GM12801 (cell line): ENCODE results near the gene GBP3.

Source experiments
- TF ChIP-seq, protein P1 (sequence below): IDR thresholded peaks from one replicate; pipeline ENCODE4 v1.5.1; 2011; ENCODE audit warnings: control low read depth; ENCODE audit not compliant: insufficient read length; ENCODE audit errors: extremely low read depth

The GBP3 gene, protein sequence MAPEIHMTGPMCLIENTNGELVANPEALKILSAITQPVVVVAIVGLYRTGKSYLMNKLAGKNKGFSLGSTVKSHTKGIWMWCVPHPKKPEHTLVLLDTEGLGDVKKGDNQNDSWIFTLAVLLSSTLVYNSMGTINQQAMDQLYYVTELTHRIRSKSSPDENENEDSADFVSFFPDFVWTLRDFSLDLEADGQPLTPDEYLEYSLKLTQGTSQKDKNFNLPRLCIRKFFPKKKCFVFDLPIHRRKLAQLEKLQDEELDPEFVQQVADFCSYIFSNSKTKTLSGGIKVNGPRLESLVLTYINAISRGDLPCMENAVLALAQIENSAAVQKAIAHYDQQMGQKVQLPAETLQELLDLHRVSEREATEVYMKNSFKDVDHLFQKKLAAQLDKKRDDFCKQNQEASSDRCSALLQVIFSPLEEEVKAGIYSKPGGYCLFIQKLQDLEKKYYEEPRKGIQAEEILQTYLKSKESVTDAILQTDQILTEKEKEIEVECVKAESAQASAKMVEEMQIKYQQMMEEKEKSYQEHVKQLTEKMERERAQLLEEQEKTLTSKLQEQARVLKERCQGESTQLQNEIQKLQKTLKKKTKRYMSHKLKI

GRCh38 chr1:89022167-89022959 is at the start of gene GBP3:
TSS of gene GBP3 (minus strand) at chr1:89022866. CDS start at chr1:89020721, 2,145 bp downstream.
- TF ChIP-seq, protein P1, sequence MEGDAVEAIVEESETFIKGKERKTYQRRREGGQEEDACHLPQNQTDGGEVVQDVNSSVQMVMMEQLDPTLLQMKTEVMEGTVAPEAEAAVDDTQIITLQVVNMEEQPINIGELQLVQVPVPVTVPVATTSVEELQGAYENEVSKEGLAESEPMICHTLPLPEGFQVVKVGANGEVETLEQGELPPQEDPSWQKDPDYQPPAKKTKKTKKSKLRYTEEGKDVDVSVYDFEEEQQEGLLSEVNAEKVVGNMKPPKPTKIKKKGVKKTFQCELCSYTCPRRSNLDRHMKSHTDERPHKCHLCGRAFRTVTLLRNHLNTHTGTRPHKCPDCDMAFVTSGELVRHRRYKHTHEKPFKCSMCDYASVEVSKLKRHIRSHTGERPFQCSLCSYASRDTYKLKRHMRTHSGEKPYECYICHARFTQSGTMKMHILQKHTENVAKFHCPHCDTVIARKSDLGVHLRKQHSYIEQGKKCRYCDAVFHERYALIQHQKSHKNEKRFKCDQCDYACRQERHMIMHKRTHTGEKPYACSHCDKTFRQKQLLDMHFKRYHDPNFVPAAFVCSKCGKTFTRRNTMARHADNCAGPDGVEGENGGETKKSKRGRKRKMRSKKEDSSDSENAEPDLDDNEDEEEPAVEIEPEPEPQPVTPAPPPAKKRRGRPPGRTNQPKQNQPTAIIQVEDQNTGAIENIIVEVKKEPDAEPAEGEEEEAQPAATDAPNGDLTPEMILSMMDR = no peak

DNA sequence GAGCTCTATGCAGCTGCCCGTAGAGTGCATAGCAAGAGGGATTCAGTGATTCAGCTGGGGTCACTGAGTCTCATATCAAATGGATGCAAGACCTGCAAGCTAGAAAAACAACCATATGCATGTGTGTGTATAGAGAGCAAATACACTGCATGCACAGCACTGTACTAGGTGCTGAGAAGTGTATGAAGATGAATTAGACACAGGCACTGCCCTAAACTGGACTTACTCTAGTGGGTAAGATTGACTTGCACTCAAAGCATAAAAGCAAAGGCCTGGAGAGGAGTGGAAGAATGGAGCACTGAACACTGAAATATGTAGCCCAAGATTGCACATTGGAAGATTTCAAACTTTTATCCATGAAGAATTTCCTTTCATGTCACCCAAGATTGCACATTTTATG is 47.8 kb upstream of the GBP3 start:
- TF ChIP-seq, protein P1 = no peak

- TF ChIP-seq, protein P1 = no peak
Observed at GRCh38 chr1:89069951-89070350, 47.3 kb upstream of the GBP3 start.

- TF ChIP-seq, protein P1 = no peak
Observed at GRCh38 chr1:89068291-89068690, 45.6 kb upstream of the GBP3 start.

DNA sequence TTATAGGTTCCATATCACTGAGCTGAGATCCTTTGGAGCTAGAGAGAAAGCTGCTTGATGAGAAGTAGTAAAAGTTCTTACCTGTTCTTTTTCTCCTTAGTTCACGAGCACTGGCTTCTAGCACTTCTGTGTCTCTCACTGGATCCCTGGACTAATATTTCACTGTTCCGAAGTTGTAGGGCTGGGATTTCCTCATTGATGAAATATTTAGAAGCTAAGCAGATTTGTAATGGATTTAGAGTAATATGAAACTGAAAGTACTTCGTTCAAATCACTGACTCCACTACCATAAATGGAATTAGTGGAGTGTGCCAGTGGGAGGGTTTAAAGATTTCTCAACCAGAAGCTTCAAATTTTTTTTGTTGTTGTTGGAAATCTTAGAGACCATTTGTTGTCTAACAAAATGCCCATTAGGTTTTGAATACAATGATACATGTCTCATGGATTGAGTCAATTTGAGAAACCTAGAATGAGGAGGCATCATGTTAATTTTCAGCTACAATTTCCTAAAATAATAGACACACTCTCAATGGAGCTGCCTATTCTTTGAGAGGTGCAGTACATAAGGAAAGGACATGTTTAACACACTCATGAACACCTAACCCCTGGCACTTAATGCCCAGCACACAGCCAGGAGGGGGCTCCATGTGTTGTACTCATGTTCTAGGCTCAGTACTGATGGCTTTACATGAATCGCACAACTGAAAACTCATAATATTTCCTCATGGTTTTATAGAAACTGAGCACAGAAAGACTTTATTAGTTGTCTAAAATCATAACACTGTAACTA is 42.6 kb upstream of the GBP3 start, which contains the start of gene GBP1:
GBP1 (minus strand) TSS at position 130 of the 790 bp plus-strand sequence. CDS start 1,974 bp downstream, outside the sequence.
- TF ChIP-seq, protein P1 = no peak

- TF ChIP-seq, protein P1 = no peak
Observed at GRCh38 chr1:89064632-89065031, 42.0 kb upstream of the GBP3 start.
